HepG2 (cell line): Measurements from ENCODE around the gene SDHD. TPM values are rescaled to one million over a fixed set of nuclear protein-coding genes. Genes with fewer than 3 reads are reported as not detected.

Source experiments
- ARNT2 ChIP-seq: sonication (generic); formaldehyde crosslinking; IDR thresholded peaks from 2 replicates; pipeline ENCODE4 v1.8.0; 2022; ENCODE audit warnings: mild to moderate bottlenecking, low read depth, missing genetic modification reagents, moderate library complexity
- DBP ChIP-seq: sonication (generic); formaldehyde crosslinking; IDR thresholded peaks from 2 replicates; pipeline ENCODE4 v1.4.0; 2020; ENCODE audit warnings: missing genetic modification reagents; ENCODE audit errors: not compliant biosample characterization
- DDIT3 ChIP-seq: sonication (generic); formaldehyde crosslinking; IDR thresholded peaks from 2 replicates; pipeline ENCODE4 v1.4.0; 2020; ENCODE audit warnings: mild to moderate bottlenecking, missing genetic modification reagents
- E2F2 ChIP-seq: sonication (generic); formaldehyde crosslinking; IDR thresholded peaks from 2 replicates; pipeline ENCODE4 v1.4.0; 2020; ENCODE audit warnings: missing genetic modification reagents, borderline replicate concordance
- HMGXB4 ChIP-seq, 2 experiments: sonication (generic) in 1 of 2; formaldehyde crosslinking in 1 of 2; IDR thresholded peaks; 2 replicates each; pipeline versions ENCODE4 v1.4.0 to v1.6.1; 2018 to 2020; ENCODE audit warnings: missing genetic modification reagents in 2 of 2, borderline replicate concordance in 1 of 2, low read depth in 1 of 2, mild to moderate bottlenecking in 1 of 2, missing biosample characterization in 1 of 2
- MLX ChIP-seq: IDR thresholded peaks from 2 replicates; pipeline ENCODE4 v1.6.1; 2016
- MTA1 ChIP-seq: sonication (generic); formaldehyde crosslinking; IDR thresholded peaks from 2 replicates; pipeline ENCODE4 v1.4.0; 2020; ENCODE audit warnings: missing genetic modification reagents, mild to moderate bottlenecking, borderline replicate concordance
- MYC ChIP-seq: sonication (generic); formaldehyde crosslinking; IDR thresholded peaks from 2 replicates; pipeline ENCODE4 v1.9.0; 2021; ENCODE audit warnings: missing genetic modification reagents, borderline replicate concordance
- NONO ChIP-seq, 2 experiments: fragments of 450-650 bp in 1 of 2; sonication (generic) in 1 of 2; formaldehyde crosslinking in 1 of 2; IDR thresholded peaks in 1 of 2; conservative IDR thresholded peaks in 1 of 2; 2 replicates each; pipeline versions ENCODE4 v1.6.1 to v1.8.0; 2017 to 2022; ENCODE audit warnings: mild to moderate bottlenecking in 1 of 2, missing genetic modification reagents in 1 of 2, moderate library complexity in 1 of 2
- NR2C2 ChIP-seq: sonication (generic); formaldehyde crosslinking; IDR thresholded peaks from 2 replicates; pipeline ENCODE4 v1.4.0; 2020; ENCODE audit warnings: missing genetic modification reagents, mild to moderate bottlenecking, moderate library complexity, borderline replicate concordance
- NR2F2 ChIP-seq: IDR thresholded peaks from 2 replicates; pipeline ENCODE4 v1.6.1; 2012; ENCODE audit warnings: low read depth, inconsistent platforms, borderline replicate concordance
- ONECUT2 ChIP-seq: sonication (generic); formaldehyde crosslinking; IDR thresholded peaks from 2 replicates; pipeline ENCODE4 v1.4.0; 2020; ENCODE audit warnings: missing genetic modification reagents
- SNAI1 ChIP-seq: sonication (generic); formaldehyde crosslinking; IDR thresholded peaks from 2 replicates; pipeline ENCODE4 v1.5.0; 2020; ENCODE audit warnings: mild to moderate bottlenecking, missing genetic modification reagents, borderline replicate concordance
- ZBTB37 ChIP-seq: sonication (generic); formaldehyde crosslinking; IDR thresholded peaks from 2 replicates; pipeline ENCODE4 v1.4.0; 2020; ENCODE audit warnings: mild to moderate bottlenecking, missing genetic modification reagents
- ZKSCAN8 ChIP-seq: IDR thresholded peaks from 2 replicates; pipeline ENCODE4 v1.6.1; 2016; ENCODE audit warnings: borderline replicate concordance, missing genetic modification reagents, missing compliant biosample characterization
- ZNF205 ChIP-seq: IDR thresholded peaks from 2 replicates; pipeline ENCODE4 v1.6.1; 2018; ENCODE audit warnings: missing biosample characterization, missing genetic modification reagents
- ZNF616 ChIP-seq: sonication (generic); formaldehyde crosslinking; IDR thresholded peaks from 2 replicates; pipeline ENCODE4 v1.5.0; 2020; ENCODE audit warnings: low read depth, mild to moderate bottlenecking, missing genetic modification reagents
- ZNF83 ChIP-seq: sonication (generic); formaldehyde crosslinking; IDR thresholded peaks from 2 replicates; pipeline ENCODE4 v1.4.0; 2020; ENCODE audit warnings: missing genetic modification reagents, mild to moderate bottlenecking, borderline replicate concordance
- polyA plus RNA-seq, 8 experiments: library from polyadenylated mRNA; depleted of rRNA in 3 of 8; stranded (reverse) in 7 of 8; unstranded in 1 of 8; fragments of >200 nt; fragmentation: Illumina TruSeq in 4 of 8; extraction: Trizol in 4 of 8; gene quantifications; 2 replicates each; pipeline versions ENCODE4 v1.2.1 to v1.2.3, GENCODE V29; 2011 to 2016; ENCODE audit warnings: low read depth in 4 of 8, missing spikeins in 1 of 8, mixed read lengths in 1 of 8; ENCODE audit not compliant: insufficient read depth in 1 of 8
- total RNA-seq, 5 experiments: library from RNA; depleted of rRNA; stranded (reverse); fragments of >200 nt; fragmentation: Illumina TruSeq; extraction: Trizol; gene quantifications; 2 replicates each; pipeline ENCODE4 v1.2.3, GENCODE V29; 2016; ENCODE audit warnings: low read depth in 1 of 5

Gene SDHD
- total and polyA plus RNA-seq, 2 of the 13 experiments (the other 11 are each of a cell fraction or from before 2014, with no cell fraction given) = 117 to 123 TPM

- TF ChIP-seq ZNF205 (peak; percentile 48; the same call in 1 of the 2 replicates), ZKSCAN8 (CRISPR knock-in tag) (0 out of 2 replicates have a peak, but pooled peaks have one; percentile 63), NR2C2 (CRISPR knock-in tag) (peak; percentile 81; the same call in 1 of the 2 replicates), ZNF616 (CRISPR knock-in tag) (no peak), E2F2 (no peak; the same call in 1 of the 2 replicates), MTA1 (CRISPR knock-in tag) (no peak), NONO (IDR thresholded peaks at IDR 0.05) (no peak), NONO (CRISPR knock-in tag; conservative IDR thresholded peaks at IDR 0.05) (peak; percentile 71; the same call in 1 of the 2 replicates), DBP (CRISPR knock-in tag) (no peak), MYC (CRISPR knock-in tag) (peak; percentile 80), ZBTB37 (CRISPR knock-in tag) (no peak), SNAI1 (CRISPR knock-in tag) (no peak), NR2F2 (peak; percentile 41; the same call in 1 of the 2 replicates), ONECUT2 (no peak; the same call in 1 of the 2 replicates), MLX (peak; percentile 21; the same call in 1 of the 2 replicates), DDIT3 (CRISPR knock-in tag) (no peak), ZNF83 (CRISPR knock-in tag) (no peak; the same call in 1 of the 2 replicates), ARNT2 (no peak), HMGXB4 (CRISPR knock-in tag; IDR thresholded peaks at IDR 0.05; ENCODE audit: borderline replicate concordance in 1 of 2, low read depth in 1 of 2) (peak; percentile 61 to 71; a peak in 3 of 4 replicates)
Measured at GRCh38 chr11:112073941-112074811, 12.5 kb upstream of the SDHD start, which contains the start of the genes NKAPD1 and PIH1D2 (continued).
